GM19099 (cell line): Measurements from ENCODE around the gene MSH5.

Experiments
- POLR2A ChIP-seq: IDR thresholded peaks from 3 replicates; pipeline ENCODE4 v1.6.1; 2011; ENCODE audit warnings: low read depth; ENCODE audit not compliant: insufficient read length; ENCODE audit errors: extremely low read depth

MSH5 gene

GRCh38 chr6:31758281-31758680 is 18.5 kb downstream of the MSH5 start:
- TF ChIP-seq POLR2A = no peak

DNA sequence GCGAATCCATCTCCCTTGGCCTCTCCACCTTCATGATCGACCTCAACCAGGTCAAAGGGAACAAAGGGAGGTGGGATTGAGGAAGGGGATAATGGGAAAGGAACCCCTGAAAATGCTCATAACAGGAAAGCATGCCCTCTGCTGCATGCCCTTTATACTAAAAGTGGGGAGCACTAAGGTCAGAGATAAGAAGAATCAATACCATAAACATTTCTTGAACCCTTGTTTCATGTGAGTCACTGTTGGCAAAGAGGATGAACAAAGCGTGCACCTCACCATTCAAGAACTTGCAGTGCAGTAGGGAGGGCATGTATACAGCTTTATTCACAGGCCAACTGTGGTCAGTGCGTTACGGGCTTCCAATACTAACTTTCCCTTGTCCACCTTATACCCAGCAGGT is 21.0 kb downstream of the MSH5 start:
- no peak for TF ChIP-seq POLR2A

GRCh38 chr6:31761343-31761742 is 21.5 kb downstream of the MSH5 start:
- no peak for TF ChIP-seq POLR2A

GRCh38 chr6:31762356-31762755 is 22.6 kb downstream of the MSH5 start, which contains the start of gene SAPCD1:
Gene SAPCD1 (plus strand): TSS chr6:31762656. CDS start chr6:31763055, 399 bp downstream.
- no peak for TF ChIP-seq POLR2A

DNA sequence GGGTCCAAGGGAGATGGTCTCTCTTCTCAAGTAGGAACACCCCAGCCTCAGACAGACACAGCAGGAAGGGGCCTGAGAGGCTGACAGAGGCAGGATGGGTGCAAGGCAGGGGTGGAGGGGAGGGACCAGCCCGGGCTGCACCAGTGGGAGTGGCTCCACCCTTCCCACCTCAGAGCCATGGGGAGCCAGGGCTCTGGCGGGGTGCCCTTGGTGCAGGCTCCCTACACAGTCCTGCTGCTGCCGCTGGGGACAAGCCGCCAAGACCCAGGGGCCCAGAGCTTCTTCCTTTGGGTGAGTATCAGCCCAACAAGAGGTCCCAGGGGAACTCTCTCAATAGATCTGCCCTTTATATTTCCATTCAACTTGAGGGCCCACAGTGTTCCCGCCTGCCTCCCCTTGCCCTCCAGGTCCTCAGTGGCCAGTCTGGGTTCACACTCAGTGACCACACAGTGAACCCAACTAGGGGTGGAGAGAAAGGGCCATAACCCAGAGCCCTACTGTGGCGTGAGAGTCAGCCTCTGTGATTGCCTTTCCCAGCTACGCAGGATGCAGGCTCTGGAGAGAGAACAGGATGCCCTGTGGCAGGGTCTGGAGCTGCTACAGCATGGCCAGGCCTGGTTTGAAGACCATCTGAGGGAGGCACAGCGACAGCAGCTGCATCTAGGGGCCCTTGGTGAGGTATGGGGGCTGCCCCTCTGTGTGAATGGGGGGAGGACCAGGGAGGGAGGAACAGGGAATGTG is 23.2 kb downstream of the MSH5 start:
- TF ChIP-seq POLR2A = no peak

GRCh38 chr6:31763619-31763940 is 23.8 kb downstream of the MSH5 start:
- no peak for TF ChIP-seq POLR2A

- TF ChIP-seq POLR2A = no peak
Measured at GRCh38 chr6:31764198-31764597, 24.4 kb downstream of the MSH5 start.

GRCh38 chr6:31765559-31765909 is 25.7 kb downstream of the MSH5 start:
- TF ChIP-seq POLR2A = no peak

- TF ChIP-seq POLR2A = no peak
Measured at GRCh38 chr6:31765910-31766794, 26.3 kb downstream of the MSH5 start.

DNA sequence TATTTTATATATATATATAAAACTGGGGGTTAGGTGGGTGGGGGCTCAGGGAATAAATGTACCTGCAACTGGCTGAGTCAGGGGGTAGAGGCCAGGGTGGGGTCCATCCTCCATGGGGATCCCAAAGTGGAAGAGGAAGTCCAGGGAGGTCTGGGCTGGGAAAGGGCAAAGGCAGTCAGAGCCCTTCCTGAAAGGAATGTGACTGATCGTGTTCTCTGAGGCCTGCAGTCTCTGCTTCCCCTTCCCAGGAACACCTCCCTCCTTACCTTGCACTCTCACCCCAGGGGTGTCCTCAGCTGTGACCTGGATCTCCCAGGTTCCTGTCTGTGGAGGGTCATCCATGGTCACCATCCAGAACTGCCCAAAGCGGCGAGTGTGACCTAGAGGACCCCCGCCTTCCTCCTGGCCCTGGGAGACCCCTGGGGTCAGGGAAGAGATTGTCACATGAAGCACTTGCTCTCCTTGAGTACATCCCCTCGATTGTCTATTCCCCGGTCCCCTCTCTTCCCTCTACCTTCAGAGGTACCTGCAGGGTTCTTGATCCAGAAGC is 27.4 kb downstream of the MSH5 start:
- TF ChIP-seq POLR2A = no peak

- TF ChIP-seq POLR2A = no peak
Measured at GRCh38 chr6:31768363-31769257, 28.8 kb downstream of the MSH5 start.

DNA sequence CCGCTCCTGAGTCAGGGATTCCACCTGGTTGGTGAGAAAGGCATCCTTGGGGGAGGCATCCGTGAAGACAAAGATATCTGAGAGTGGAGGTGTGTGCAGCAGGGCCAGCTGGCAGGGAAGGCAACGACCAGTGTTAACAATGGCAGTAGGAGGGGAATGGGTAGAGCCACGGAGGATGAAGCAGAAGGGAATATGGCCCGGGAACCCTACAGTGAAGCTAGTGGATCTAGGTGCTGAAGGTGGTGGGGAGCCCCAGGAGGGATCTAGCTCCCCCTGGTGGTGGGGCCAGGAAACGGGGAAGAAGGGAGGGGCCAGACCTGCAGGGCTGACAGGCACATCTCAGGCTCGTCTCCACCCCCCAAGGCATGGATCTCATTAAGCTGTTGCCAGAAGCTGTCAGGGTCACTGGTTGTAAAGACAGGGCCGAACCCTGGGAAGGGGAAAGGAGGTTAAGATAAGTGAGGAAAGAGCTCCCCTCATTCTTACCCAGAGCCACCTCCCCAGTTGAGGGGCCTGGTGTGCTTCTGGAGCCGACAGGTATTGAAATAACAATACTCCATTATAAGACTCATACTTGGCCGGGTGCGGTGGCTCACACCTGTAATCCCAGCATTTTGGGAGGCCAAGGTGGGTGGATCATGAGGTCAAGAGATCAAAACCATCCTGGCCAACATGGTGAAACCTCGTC is 30.0 kb downstream of the MSH5 start:
- no peak for TF ChIP-seq POLR2A

GRCh38 chr6:31770860-31771259 is 31.1 kb downstream of the MSH5 start:
- no peak for TF ChIP-seq POLR2A

- no peak for TF ChIP-seq POLR2A
Measured at GRCh38 chr6:31771992-31772358, 32.2 kb downstream of the MSH5 start.
